Subcutaneous adipose tissue (tissue), 4 donors: ENCODE data around the gene DYNAP. TPM values are rescaled to one million over a fixed set of nuclear protein-coding genes. Genes with fewer than 3 reads are reported as not detected.

Experiments used
- CTCF ChIP-seq: fragments of 450-650 bp; IDR thresholded peaks from one replicate; pipeline ENCODE4 v1.5.1; 2016; ENCODE audit warnings: low read depth, mild to moderate bottlenecking, control low read depth, antibody characterized with exemption, moderate library complexity
- total RNA-seq, 4 donors: library from RNA; depleted of rRNA; stranded (reverse); fragments of >200 nt; gene quantifications; one replicate each; pipeline ENCODE4 v1.1.0, GENCODE V29; 2016

The DYNAP gene
- total RNA-seq = not detected

- no peak for TF ChIP-seq CTCF
Observed at GRCh38 chr18:54590945-54591344, at the start of gene DYNAP. TSS of gene DYNAP (plus strand) at chr18:54591245. CDS start at chr18:54591283, 38 bp downstream.

GRCh38 chr18:54551590-54551989 is 39.5 kb upstream of the DYNAP start:
- TF ChIP-seq CTCF = no peak

GRCh38 chr18:54555286-54555685 is 35.8 kb upstream of the DYNAP start:
- no peak for TF ChIP-seq CTCF

GRCh38 chr18:54555996-54556395 is 35.0 kb upstream of the DYNAP start:
- TF ChIP-seq CTCF = no peak

GRCh38 chr18:54557958-54558357 is 33.1 kb upstream of the DYNAP start:
- no peak for TF ChIP-seq CTCF

- no peak for TF ChIP-seq CTCF
Observed at GRCh38 chr18:54558609-54559585, 32.1 kb upstream of the DYNAP start.

- TF ChIP-seq CTCF = no peak
Observed at GRCh38 chr18:54561706-54562267, 29.3 kb upstream of the DYNAP start.
